ENCODE measurements around the gene MACIR. TPM values are rescaled to one million over a fixed set of nuclear protein-coding genes. Genes with fewer than 3 reads are reported as not detected.

Gene MACIR
- total RNA-seq, 2 donors from 2014 or later, result 3.8 to 4.8 TPM

DNA sequence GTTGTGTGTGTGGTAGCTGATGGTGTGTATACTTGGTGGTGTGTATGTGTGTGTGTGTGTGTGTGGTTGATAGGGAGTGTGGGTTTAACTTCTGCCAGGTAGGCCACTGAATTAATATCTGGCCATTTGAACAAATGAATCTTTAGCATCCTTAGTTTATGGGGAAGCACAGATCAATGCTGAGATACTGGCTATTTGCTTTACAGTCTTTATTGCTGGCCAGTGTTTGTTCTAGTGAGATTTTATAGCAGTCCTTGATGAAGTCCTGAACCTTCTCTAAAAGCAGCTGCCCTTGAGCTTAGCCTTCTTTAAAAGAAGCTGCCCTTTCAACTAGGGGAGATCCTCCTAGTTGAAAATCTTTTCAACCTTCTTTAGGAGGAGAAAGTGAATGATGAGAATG lies 69.3 kb downstream of the MACIR start:
- Histone ChIP-seq H3K36me3 (no peaks in the 10 kb centered on the region), H3K27me3 (no peaks in the 10 kb centered on the region), H3K27ac (no peak overlapping the region), H3K4me1 (no peaks in the 10 kb centered on the region), H3K4me3 (no peak overlapping the region), H3K9me3 (no peaks in the 10 kb centered on the region)
- TF ChIP-seq, protein P1, sequence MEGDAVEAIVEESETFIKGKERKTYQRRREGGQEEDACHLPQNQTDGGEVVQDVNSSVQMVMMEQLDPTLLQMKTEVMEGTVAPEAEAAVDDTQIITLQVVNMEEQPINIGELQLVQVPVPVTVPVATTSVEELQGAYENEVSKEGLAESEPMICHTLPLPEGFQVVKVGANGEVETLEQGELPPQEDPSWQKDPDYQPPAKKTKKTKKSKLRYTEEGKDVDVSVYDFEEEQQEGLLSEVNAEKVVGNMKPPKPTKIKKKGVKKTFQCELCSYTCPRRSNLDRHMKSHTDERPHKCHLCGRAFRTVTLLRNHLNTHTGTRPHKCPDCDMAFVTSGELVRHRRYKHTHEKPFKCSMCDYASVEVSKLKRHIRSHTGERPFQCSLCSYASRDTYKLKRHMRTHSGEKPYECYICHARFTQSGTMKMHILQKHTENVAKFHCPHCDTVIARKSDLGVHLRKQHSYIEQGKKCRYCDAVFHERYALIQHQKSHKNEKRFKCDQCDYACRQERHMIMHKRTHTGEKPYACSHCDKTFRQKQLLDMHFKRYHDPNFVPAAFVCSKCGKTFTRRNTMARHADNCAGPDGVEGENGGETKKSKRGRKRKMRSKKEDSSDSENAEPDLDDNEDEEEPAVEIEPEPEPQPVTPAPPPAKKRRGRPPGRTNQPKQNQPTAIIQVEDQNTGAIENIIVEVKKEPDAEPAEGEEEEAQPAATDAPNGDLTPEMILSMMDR (IDR thresholded peaks at IDR 0.05), result no peak
- DNase-seq (ENCODE audit: low spot score), result no peak

Other genes starting within 250 kb of the MACIR start
- 1 to 10 TPM; 5.0 to 8.9 TPM for gene GIN1, start 138.6 kb upstream of the MACIR start, total RNA-seq
- gene PPIP5K2, start 138.5 kb upstream of the MACIR start, total RNA-seq, result 10 to 100 TPM; 17.9 to 37.5 TPM